Uterus (tissue), 4 donors: Measurements from ENCODE around the gene PTPRF. TPM values are rescaled to one million over a fixed set of nuclear protein-coding genes. Genes with fewer than 3 reads are reported as not detected.

ENCODE experiments used
- DNase-seq, 2 donors: peaks; one replicate each; pipeline ENCODE4 v3.0.0-alpha.2; 2019 to 2020
- H3K27ac ChIP-seq, 2 donors: fragments of 200-600 bp; sonication (generic); 1 replicate in 1 of 2; 2 replicates in 1 of 2; pipeline ENCODE4 v1.5.1; 2016 to 2018
- H3K27me3 ChIP-seq, 2 donors: fragments of 200-600 bp; sonication (generic); one replicate each; pipeline ENCODE4 v1.5.1; 2018 to 2019; ENCODE audit warnings: control low read depth in 1 of 2
- H3K36me3 ChIP-seq, 2 donors: fragments of 200-600 bp; sonication (generic); one replicate each; pipeline ENCODE4 v1.5.1; 2019; ENCODE audit warnings: control low read depth in 1 of 2
- H3K4me1 ChIP-seq, 2 donors: fragments of 200-600 bp; sonication (generic); one replicate each; pipeline ENCODE4 v1.5.1; 2018 to 2019; ENCODE audit warnings: control low read depth in 1 of 2
- H3K4me3 ChIP-seq, 2 donors: fragments of 200-600 bp; sonication (generic); 1 replicate in 1 of 2; 2 replicates in 1 of 2; pipeline ENCODE4 v1.5.1; 2018 to 2019; ENCODE audit warnings: mild to moderate bottlenecking in 1 of 2
- H3K9me3 ChIP-seq, 2 donors: fragments of 200-600 bp; sonication (generic); one replicate each; pipeline ENCODE4 v1.5.1; 2019; ENCODE audit warnings: control low read depth in 1 of 2
- CTCF ChIP-seq, 4 experiments: fragments of 200-600 bp in 2 of 4; fragments of 450-650 bp in 2 of 4; sonication (generic) in 2 of 4; IDR thresholded peaks; one replicate each; pipeline ENCODE4 v1.5.1; 2016 to 2019; ENCODE audit warnings: antibody characterized with exemption in 4 of 4, mild to moderate bottlenecking in 2 of 4, moderate library complexity in 1 of 4
- POLR2A ChIP-seq, 2 donors: fragments of 450-650 bp; IDR thresholded peaks; one replicate each; pipeline ENCODE4 v1.6.1; 2016; ENCODE audit warnings: antibody characterized with exemption in 2 of 2, mild to moderate bottlenecking in 1 of 2, moderate library complexity in 1 of 2
- intact Hi-C: fragments of 100-400 bp; cut with DNase I; formaldehyde crosslinking; loops from one replicate; pipeline ENCODE4 v1.15.1; 2023; ENCODE audit warnings: low total_unique reads
- total RNA-seq, 4 donors: library from RNA; depleted of rRNA in 3 of 4; stranded (reverse); fragments of >200 nt in 3 of 4; gene quantifications; one replicate each; pipeline versions ENCODE4 v1.1.0 to v1.2.4, GENCODE V29; 2014 to 2023
- donor health status: DM: yes; HTN: yes; CAD: no.

The PTPRF gene
- total RNA-seq, 4 donors from 2014 or later, result 24.7 to 172 (median 124) TPM

- H3K27ac ChIP-seq, result peak overlapping the region in 1 of 2 donors; percentile 99
- no peak for TF ChIP-seq CTCF (IDR thresholded peaks at IDR 0.05)
- TF ChIP-seq POLR2A (IDR thresholded peaks at IDR 0.05), result no peak
- intact Hi-C loops, result loop anchor here (5.0 kb wide), 1 partner anchor 119 kb away; the partner anchor contains the start of gene PTPRF
- H3K9me3 ChIP-seq, result no peaks in the 10 kb centered on the region
- peaks cover 0 to 7% of the 10 kb centered on the region in 2 donors for H3K4me1 ChIP-seq
- H3K4me3 ChIP-seq, result peak overlapping the region; percentile 68 to 91
- H3K36me3 ChIP-seq, result no peaks in the 10 kb centered on the region
- H3K27me3 ChIP-seq, result no peaks in the 10 kb centered on the region
- DNase-seq, result no peak
Measured at GRCh38 chr1:43651188-43651587, 120.5 kb downstream of the PTPRF start.

- H3K9me3 ChIP-seq, result no peaks in the 10 kb centered on the region
- no peaks in the 10 kb centered on the region for H3K36me3 ChIP-seq
- intact Hi-C loops, result loop anchor here (5.0 kb wide), 1 partner anchor 120 kb away; the partner anchor contains the start of gene PTPRF
- peak overlapping the region in 1 of 2 donors; percentile 91 for H3K4me3 ChIP-seq
- H3K4me1 ChIP-seq, result peaks cover 0 to 7% of the 10 kb centered on the region in 2 donors
- TF ChIP-seq CTCF (IDR thresholded peaks at IDR 0.05) (no peak), POLR2A (IDR thresholded peaks at IDR 0.05) (no peak)
- no peaks in the 10 kb centered on the region for H3K27me3 ChIP-seq
- DNase-seq, result no peak
- no peak overlapping the region for H3K27ac ChIP-seq
Measured at GRCh38 chr1:43651902-43652301, 121.2 kb downstream of the PTPRF start.

GRCh38 chr1:43653339-43653738 lies 122.7 kb downstream of the PTPRF start:
- no peak for TF ChIP-seq CTCF (IDR thresholded peaks at IDR 0.05)
- no peak for TF ChIP-seq POLR2A (IDR thresholded peaks at IDR 0.05)
- Histone ChIP-seq H3K27me3 (no peaks in the 10 kb centered on the region), H3K36me3 (no peaks in the 10 kb centered on the region), H3K4me3 (no peak overlapping the region), H3K27ac (peak overlapping the region in 1 of 2 donors; percentile 5), H3K4me1 (peaks cover 0 to 7% of the 10 kb centered on the region in 2 donors), H3K9me3 (no peaks in the 10 kb centered on the region)
- intact Hi-C loops, result loop anchor here (5.0 kb wide), 1 partner anchor 121 kb away; the partner anchor contains the start of gene PTPRF
- DNase-seq, result no peak

- Histone ChIP-seq H3K4me1 (peaks cover 0 to 7% of the 10 kb centered on the region in 2 donors), H3K4me3 (no peak overlapping the region), H3K36me3 (no peaks in the 10 kb centered on the region), H3K9me3 (no peaks in the 10 kb centered on the region), H3K27ac (peak overlapping the region in 1 of 2 donors; percentile 5), H3K27me3 (no peaks in the 10 kb centered on the region)
- intact Hi-C loops, result loop anchor here (5.0 kb wide), 1 partner anchor 122 kb away; the partner anchor contains the start of gene PTPRF
- DNase-seq, result no peak
- TF ChIP-seq POLR2A (IDR thresholded peaks at IDR 0.05) (no peak), CTCF (IDR thresholded peaks at IDR 0.05) (no peak)
Measured at GRCh38 chr1:43653893-43654292, 123.2 kb downstream of the PTPRF start.

GRCh38 chr1:43655953-43656352 lies 125.3 kb downstream of the PTPRF start:
- no peaks in the 10 kb centered on the region for H3K36me3 ChIP-seq

More at GRCh38 chr1:43655953-43656352, 125.3 kb downstream of the PTPRF start:
- no peaks in the 10 kb centered on the region for H3K27me3 ChIP-seq
- no peaks in the 10 kb centered on the region for H3K9me3 ChIP-seq
- DNase-seq, result no peak
- no peak overlapping the region for H3K27ac ChIP-seq
- TF ChIP-seq POLR2A (IDR thresholded peaks at IDR 0.05) (no peak), CTCF (IDR thresholded peaks at IDR 0.05) (no peak)
- H3K4me1 ChIP-seq, result peaks cover 0 to 6% of the 10 kb centered on the region in 2 donors
- intact Hi-C loops, result no loop called here
- H3K4me3 ChIP-seq, result no peak overlapping the region
